Endometrial microvascular endothelial cells (primary cell): ENCODE measurements around the gene TEX29. TPM values are rescaled to one million over a fixed set of nuclear protein-coding genes. Genes with fewer than 3 reads are reported as not detected.

Source experiments
- in situ Hi-C: cut with HindIII; loops from 2 replicates; pipeline ENCODE4 v1.10.0; 2017; ENCODE audit warnings: low sequenced_read_pairs, low pct_unique_long_range_greater_than_20kb; ENCODE audit errors: inconsistent ontology term
- total RNA-seq: library from RNA; depleted of rRNA; stranded (reverse); fragments of >200 nt; gene quantifications from one replicate; pipeline ENCODE4 v1.2.3, GENCODE V29; 2015; ENCODE audit errors: inconsistent ontology term

Gene TEX29
- total RNA-seq, 1 donor from 2014 or later, result not detected

GRCh38 chr13:111360452-111360851 lies 40.0 kb downstream of the TEX29 start:
- in situ Hi-C loops, result no loop called here

GRCh38 chr13:111361046-111361872 lies 40.8 kb downstream of the TEX29 start:
- in situ Hi-C loops, result no loop called here

GRCh38 chr13:111361873-111362648 lies 41.6 kb downstream of the TEX29 start:
- in situ Hi-C loops, result no loop called here

- in situ Hi-C loops, result no loop called here
These were observed 42.7 kb downstream of the TEX29 start for GRCh38 chr13:111363121-111363520.

GRCh38 chr13:111363591-111363990 lies 43.1 kb downstream of the TEX29 start:
- in situ Hi-C loops, result no loop called here

GRCh38 chr13:111365149-111366005 lies 44.9 kb downstream of the TEX29 start:
- in situ Hi-C loops, result no loop called here

GRCh38 chr13:111367340-111367739 lies 46.9 kb downstream of the TEX29 start:
- in situ Hi-C loops, result no loop called here

GRCh38 chr13:111368091-111368490 lies 47.6 kb downstream of the TEX29 start:
- in situ Hi-C loops, result no loop called here

GRCh38 chr13:111370147-111370546 lies 49.7 kb downstream of the TEX29 start:
- in situ Hi-C loops, result no loop called here

- in situ Hi-C loops, result no loop called here
These were observed 50.4 kb downstream of the TEX29 start for GRCh38 chr13:111370570-111371535.

GRCh38 chr13:111371720-111372119 lies 51.3 kb downstream of the TEX29 start:
- in situ Hi-C loops, result no loop called here

GRCh38 chr13:111372651-111373425 lies 52.4 kb downstream of the TEX29 start:
- in situ Hi-C loops, result no loop called here

GRCh38 chr13:111373486-111373885 lies 53.0 kb downstream of the TEX29 start:
- in situ Hi-C loops, result no loop called here

- in situ Hi-C loops, result no loop called here
These were observed 60.0 kb downstream of the TEX29 start for GRCh38 chr13:111380431-111380830.

GRCh38 chr13:111382411-111382810 lies 62.0 kb downstream of the TEX29 start:
- in situ Hi-C loops, result no loop called here

- in situ Hi-C loops, result no loop called here
These were observed 62.4 kb downstream of the TEX29 start for GRCh38 chr13:111382877-111383276.

GRCh38 chr13:111383591-111384440 lies 63.4 kb downstream of the TEX29 start:
- in situ Hi-C loops, result no loop called here
